Neuronal stem cell (in vitro differentiated cells): ENCODE measurements around the gene INAFM2.

Experiments
- DNase-seq: peaks from one replicate; pipeline ENCODE4 v3.0.0-alpha.2; 2013; ENCODE audit warnings: low spot score
- H2AFZ ChIP-seq: one replicate; pipeline ENCODE4 v1.6.1; 2013; ENCODE audit warnings: mild to moderate bottlenecking, low read length, inconsistent platforms
- H2AK5ac ChIP-seq: 2 replicates; pipeline ENCODE4 v1.6.1; 2013; ENCODE audit warnings: low read depth, mild to moderate bottlenecking, inconsistent platforms, low read length, moderate library complexity, mixed read lengths
- H2BK120ac ChIP-seq: 2 replicates; pipeline ENCODE4 v1.6.1; 2013; ENCODE audit warnings: low read depth, mild to moderate bottlenecking, inconsistent platforms, low read length, moderate library complexity, mixed read lengths
- H2BK12ac ChIP-seq: one replicate; pipeline ENCODE4 v1.6.1; 2013; ENCODE audit warnings: low read length, inconsistent platforms
- H2BK15ac ChIP-seq: 2 replicates; pipeline ENCODE4 v1.6.1; 2013; ENCODE audit warnings: mild to moderate bottlenecking, low read length, inconsistent platforms, mixed read lengths
- H2BK5ac ChIP-seq: one replicate; pipeline ENCODE4 v1.6.1; 2013; ENCODE audit warnings: inconsistent platforms, mild to moderate bottlenecking, low read length, moderate library complexity
- H3K14ac ChIP-seq: one replicate; pipeline ENCODE4 v1.6.1; 2013; ENCODE audit warnings: low read length, inconsistent platforms
- H3K18ac ChIP-seq: 2 replicates; pipeline ENCODE4 v1.6.1; 2013; ENCODE audit warnings: low read length, inconsistent platforms
- H3K23ac ChIP-seq: 2 replicates; pipeline ENCODE4 v1.6.1; 2013; ENCODE audit warnings: low read depth, mild to moderate bottlenecking, mixed read lengths, low read length, inconsistent platforms; ENCODE audit not compliant: poor library complexity
- H3K27ac ChIP-seq: replicated peaks from 3 replicates; pipeline ENCODE4 v1.5.1; 2013; ENCODE audit warnings: low read length, inconsistent platforms
- H3K27me3 ChIP-seq, 3 experiments: 2 replicates each; pipeline ENCODE4 v1.6.1; 2013; ENCODE audit warnings: low read length in 3 of 3, mild to moderate bottlenecking in 2 of 3, inconsistent platforms in 1 of 3, low read depth in 1 of 3, mixed read lengths in 1 of 3, moderate library complexity in 1 of 3; ENCODE audit not compliant: control insufficient read depth in 3 of 3, insufficient read depth in 3 of 3
- H3K36me3 ChIP-seq, 2 donors: replicated peaks in 1 of 2; 2 replicates each; pipeline ENCODE4 v1.6.1; 2013; ENCODE audit warnings: low read length in 2 of 2; ENCODE audit not compliant: control insufficient read depth in 2 of 2, insufficient read depth in 2 of 2
- H3K4ac ChIP-seq: 2 replicates; pipeline ENCODE4 v1.6.1; 2013; ENCODE audit warnings: inconsistent platforms, mild to moderate bottlenecking, low read length, moderate library complexity
- H3K4me1 ChIP-seq, 2 donors: 1 replicate in 1 of 2; 2 replicates in 1 of 2; pipeline ENCODE4 v1.6.1; 2013; ENCODE audit warnings: low read length in 2 of 2, low read depth in 1 of 2; ENCODE audit not compliant: control insufficient read depth in 2 of 2, insufficient read depth in 1 of 2
- H3K4me2 ChIP-seq: one replicate; pipeline ENCODE4 v1.6.1; 2013; ENCODE audit warnings: mild to moderate bottlenecking, low read length, inconsistent platforms; ENCODE audit not compliant: insufficient read depth, poor library complexity, severe bottlenecking
- H3K4me3 ChIP-seq, 2 donors: 2 replicates each; pipeline ENCODE4 v1.5.1; 2013; ENCODE audit warnings: low read length in 2 of 2, mild to moderate bottlenecking in 2 of 2, inconsistent platforms in 1 of 2, moderate library complexity in 1 of 2
- H3K79me1 ChIP-seq: one replicate; pipeline ENCODE4 v1.6.1; 2013; ENCODE audit warnings: low read depth, mild to moderate bottlenecking, inconsistent platforms, low read length, moderate library complexity
- H3K9ac ChIP-seq: one replicate; pipeline ENCODE4 v1.6.1; 2013; ENCODE audit warnings: mild to moderate bottlenecking, low read depth, low read length, inconsistent platforms; ENCODE audit not compliant: poor library complexity
- H3K9me3 ChIP-seq, 2 donors: replicated peaks in 1 of 2; 2 replicates each; pipeline versions ENCODE3 to v1.6.1; 2013; ENCODE audit warnings: low read length in 2 of 2, mild to moderate bottlenecking in 2 of 2, inconsistent platforms in 1 of 2, low read depth in 1 of 2, mixed read lengths in 1 of 2, moderate library complexity in 1 of 2; ENCODE audit not compliant: control insufficient read depth in 2 of 2, insufficient read depth in 1 of 2
- H4K8ac ChIP-seq: one replicate; pipeline ENCODE4 v1.6.1; 2013; ENCODE audit warnings: low read depth, mild to moderate bottlenecking, inconsistent platforms, low read length, moderate library complexity
- H4K91ac ChIP-seq: one replicate; pipeline ENCODE4 v1.6.1; 2013; ENCODE audit warnings: low read length, low read depth, mild to moderate bottlenecking, inconsistent platforms; ENCODE audit not compliant: poor library complexity
- WGBS, 2 donors: extraction: QIAGEN DNeasy Blood & Tissue Kit; methylation state at CpG; one replicate each; pipeline ENCODE4 v1.1.7; 2013; ENCODE audit warnings: missing lambda C conversion rate in 2 of 2, mixed read lengths in 1 of 2; ENCODE audit not compliant: insufficient read length in 2 of 2, insufficient replicate concordance in 1 of 2; ENCODE audit errors: extremely low coverage in 2 of 2; 5-methylcytosine and 5-hydroxymethylcytosine counted together

Gene INAFM2

DNA sequence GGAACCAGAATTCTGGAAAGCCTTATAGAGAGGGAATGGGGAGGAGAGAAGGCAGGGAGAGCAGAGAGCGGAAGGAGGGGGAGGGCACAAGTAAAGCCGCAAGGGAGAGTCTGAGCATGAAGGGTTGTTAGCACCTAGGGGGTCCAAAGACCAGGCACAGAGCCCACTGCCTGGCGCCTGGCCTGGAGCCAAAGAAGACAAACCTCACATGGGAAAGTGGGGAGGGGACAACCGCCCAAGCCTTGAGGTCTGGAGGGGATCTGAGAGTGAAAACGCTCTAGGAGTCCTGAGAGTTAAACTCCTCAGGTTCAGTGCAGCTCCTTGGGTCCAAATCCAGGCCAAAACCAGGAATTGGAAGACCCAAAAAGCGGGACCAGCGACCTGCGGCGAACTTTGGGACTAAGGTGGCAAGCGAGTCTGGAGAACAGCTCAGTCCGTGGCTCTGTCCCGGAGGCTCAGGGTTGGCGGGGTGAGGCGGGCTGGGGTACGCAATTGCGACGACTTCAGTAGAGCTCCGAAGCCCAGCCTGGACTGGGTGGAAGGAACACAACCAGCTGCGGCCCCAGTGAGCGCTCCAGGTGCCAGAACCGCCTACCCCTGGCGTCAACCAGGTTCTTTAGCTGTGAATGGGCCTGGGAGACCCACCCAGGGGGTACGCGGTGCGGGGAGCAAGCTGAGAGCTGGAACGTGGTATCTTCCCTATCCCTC is 807 bp upstream of the INAFM2 start:
- no CpG with 5 or more reads among the region's 26 CpGs for WGBS, 2 donors
- DNase-seq, result no peak
- no peak overlapping the region for H2AK5ac ChIP-seq

DNA sequence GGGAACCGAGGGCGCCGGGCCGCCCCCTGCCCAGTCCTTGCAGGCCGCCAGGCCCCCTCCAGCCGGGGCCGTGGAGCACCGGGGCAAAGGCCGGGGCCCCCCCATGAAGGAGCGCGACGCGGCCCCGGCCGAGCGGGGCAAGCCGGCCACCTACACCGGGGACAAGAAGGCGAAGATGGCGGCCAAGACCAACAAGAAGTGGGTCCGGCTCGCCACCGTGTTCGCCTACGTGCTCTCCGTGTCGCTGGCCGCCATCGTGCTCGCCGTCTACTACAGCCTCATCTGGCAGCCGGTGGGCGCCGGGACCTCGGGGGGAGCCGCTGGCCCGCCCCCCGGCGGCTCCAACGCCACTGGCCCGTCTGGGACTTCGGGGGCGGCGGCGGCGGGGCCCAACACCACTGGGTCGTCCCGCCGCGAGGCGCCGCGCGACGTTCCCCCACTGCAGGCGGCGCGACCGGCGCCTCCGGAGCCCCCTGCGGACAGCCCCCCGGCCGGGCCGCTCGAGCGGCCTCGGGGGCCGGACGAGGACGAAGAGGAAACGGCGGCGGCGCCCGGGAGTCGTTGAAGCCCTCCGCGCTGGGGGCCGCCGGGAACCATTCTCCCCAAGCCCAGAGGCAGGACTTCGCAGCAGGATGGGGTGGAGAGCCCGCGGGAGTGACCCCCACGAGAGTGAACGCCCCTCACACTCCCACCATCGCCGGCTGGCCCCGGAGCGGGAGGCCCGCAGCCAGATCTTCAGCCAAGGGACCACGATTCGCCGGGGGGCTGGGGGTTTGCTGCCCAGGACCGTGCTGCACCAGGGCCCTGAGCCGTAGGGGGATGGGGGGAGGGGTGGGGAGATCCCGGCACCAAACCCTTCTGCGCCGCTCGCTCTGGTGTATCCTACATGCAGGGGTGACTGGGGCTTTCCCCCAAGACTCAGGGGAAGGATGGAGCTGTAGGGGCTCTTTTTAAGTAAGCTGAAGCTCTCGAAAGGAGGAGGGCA is 753 bp downstream of the INAFM2 start:
- Histone ChIP-seq H2BK5ac (no peak overlapping the region), H3K4me1 (peaks cover 30 to 55% of the 10 kb centered on the region in 2 donors), H3K79me1 (no peaks in the 10 kb centered on the region), H3K27me3 (peaks cover 4 to 22% (median 4%) of the 10 kb centered on the region in 3 experiments), H3K4me2 (peak overlapping the region; percentile 93), H2BK120ac (no peak overlapping the region), H3K4me3 (peak overlapping the region; percentile 65 to 88), H2AK5ac (no peak overlapping the region), H3K4ac (no peak overlapping the region), H3K9me3 (peaks cover 0 to 2% of the 10 kb centered on the region in 2 donors), H3K14ac (no peak overlapping the region), H4K91ac (no peak overlapping the region), H3K18ac (peak overlapping the region; percentile 65), H2AFZ (peak overlapping the region; percentile 82), H2BK12ac (no peak overlapping the region), H4K8ac (no peak overlapping the region), H3K36me3 (peaks cover 0 to 6% of the 10 kb centered on the region in 2 donors), H3K23ac (peak overlapping the region; percentile 26), H2BK15ac (no peak overlapping the region), H3K27ac (no peak overlapping the region), H3K9ac (peak overlapping the region; percentile 83)
- no peak for DNase-seq
- WGBS, 2 donors, result no CpG with 5 or more reads among the region's 101 CpGs

More for the DNA sequence above, 807 bp upstream of the INAFM2 start:
- Histone ChIP-seq H2AFZ (peak overlapping the region; percentile 71), H3K27ac (no peak overlapping the region), H4K91ac (no peak overlapping the region), H3K4me3 (peak overlapping the region; percentile 44 to 65), H3K18ac (no peak overlapping the region), H2BK12ac (no peak overlapping the region), H3K36me3 (peaks cover 0 to 6% of the 10 kb centered on the region in 2 donors), H3K4ac (no peak overlapping the region), H3K9ac (no peak overlapping the region), H3K9me3 (no peaks in the 10 kb centered on the region), H2BK120ac (no peak overlapping the region), H3K23ac (no peak overlapping the region), H2BK5ac (no peak overlapping the region), H3K4me2 (peak overlapping the region; percentile 43), H3K4me1 (peaks cover 21 to 40% of the 10 kb centered on the region in 2 donors), H3K14ac (no peak overlapping the region), H3K27me3 (peaks cover 4 to 22% (median 4%) of the 10 kb centered on the region in 3 experiments), H2BK15ac (no peak overlapping the region), H3K79me1 (no peaks in the 10 kb centered on the region), H4K8ac (no peak overlapping the region)

DNA sequence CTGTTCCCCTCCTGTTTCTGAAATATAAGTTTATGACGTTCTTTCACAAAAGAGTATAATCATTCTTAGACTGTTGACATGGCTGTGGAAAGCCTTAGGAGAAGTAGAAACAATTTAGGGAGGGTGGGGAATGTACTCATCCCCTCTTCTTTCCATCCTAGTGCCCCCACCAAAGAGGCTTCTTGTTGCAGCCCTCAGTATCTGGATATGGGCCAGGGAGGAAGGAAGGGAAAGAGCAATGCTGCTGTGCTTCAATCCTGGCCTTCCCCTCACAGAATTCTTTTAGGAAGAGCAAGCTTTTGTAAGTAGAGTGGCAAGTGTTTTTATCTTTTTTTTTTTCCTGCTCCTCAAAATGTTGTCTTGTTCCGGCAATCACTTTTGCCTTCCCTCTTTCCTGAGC is 1.7 kb downstream of the INAFM2 start:
- Histone ChIP-seq H4K8ac (no peak overlapping the region), H2BK12ac (no peak overlapping the region), H3K4ac (no peak overlapping the region), H2AFZ (no peak overlapping the region), H3K4me2 (peak overlapping the region; percentile 93), H3K23ac (no peak overlapping the region), H3K79me1 (no peaks in the 10 kb centered on the region), H3K27me3 (peaks cover 4 to 22% (median 4%) of the 10 kb centered on the region in 3 experiments), H2BK120ac (no peak overlapping the region), H3K9ac (no peak overlapping the region), H3K27ac (no peak overlapping the region), H3K4me3 (peak overlapping the region in 1 of 2 donors; percentile 65), H2BK15ac (no peak overlapping the region), H2BK5ac (no peak overlapping the region), H4K91ac (no peak overlapping the region), H3K14ac (no peak overlapping the region), H2AK5ac (no peak overlapping the region), H3K9me3 (peaks cover 0 to 5% of the 10 kb centered on the region in 2 donors), H3K36me3 (peaks cover 0 to 6% of the 10 kb centered on the region in 2 donors), H3K18ac (no peak overlapping the region), H3K4me1 (peaks cover 36 to 64% of the 10 kb centered on the region in 2 donors)
- DNase-seq, result no peak
- no CpG with 5 or more reads among the region's 2 CpGs for WGBS, 2 donors

DNA sequence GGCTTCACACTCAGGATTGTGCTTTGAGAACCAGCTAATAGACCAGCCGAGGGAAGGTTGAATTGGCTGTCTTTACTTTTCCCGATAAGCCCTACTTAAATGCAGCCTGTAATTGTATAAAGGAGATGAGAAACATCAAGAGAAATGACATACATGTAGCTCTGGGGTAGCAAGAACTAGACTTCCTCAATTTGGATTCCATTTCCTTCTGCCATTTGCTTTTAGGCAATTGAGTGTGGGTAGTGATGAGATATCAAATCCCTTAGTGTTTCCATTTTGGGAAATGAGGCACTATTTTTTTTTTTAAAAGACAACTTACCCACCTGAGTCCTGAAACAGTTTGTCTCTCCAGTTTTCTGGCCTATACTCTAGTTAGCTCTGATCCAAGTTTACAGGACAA is 2.2 kb downstream of the INAFM2 start:
- Histone ChIP-seq H2BK15ac (no peak overlapping the region), H3K4me3 (no peak overlapping the region)
- whole genome bisulfite sequencing, 2 donors, result no CpG with 5 or more reads among the region's 2 CpGs

More for the DNA sequence above, 2.2 kb downstream of the INAFM2 start:
- Histone ChIP-seq H3K18ac (no peak overlapping the region), H2BK5ac (no peak overlapping the region), H3K36me3 (peaks cover 0 to 6% of the 10 kb centered on the region in 2 donors), H2BK120ac (no peak overlapping the region), H3K27me3 (peaks cover 4 to 22% (median 4%) of the 10 kb centered on the region in 3 experiments), H3K14ac (no peak overlapping the region), H3K27ac (no peak overlapping the region), H3K4me1 (peaks cover 37 to 68% of the 10 kb centered on the region in 2 donors), H4K8ac (no peak overlapping the region), H2AFZ (no peak overlapping the region), H2AK5ac (no peak overlapping the region), H3K23ac (no peak overlapping the region), H2BK12ac (no peak overlapping the region), H3K4ac (no peak overlapping the region), H3K79me1 (no peaks in the 10 kb centered on the region), H3K9me3 (peaks cover 0 to 5% of the 10 kb centered on the region in 2 donors), H3K4me2 (no peak overlapping the region), H4K91ac (no peak overlapping the region), H3K9ac (no peak overlapping the region)
- DNase-seq, result no peak
